HG03135 (cell line): ENCODE data around the gene SPIRE1.
"Not testable (repeated sequence)": the region's sequence is repeated elsewhere in the genome, so short reads cannot be mapped to it uniquely, and the experiment has no call there.

Source experiments
- ATAC-seq: cut with Tn5 transposase; IDR thresholded peaks from one replicate; pipeline ENCODE4 v1.9.1; 2021; ENCODE audit warnings: mild to moderate bottlenecking, moderate library complexity; ENCODE audit not compliant: unreplicated experiment

Gene SPIRE1

GRCh38 chr18:12423393-12423792 lies 234.5 kb downstream of the SPIRE1 start:
- ATAC-seq = no peak

GRCh38 chr18:12422936-12423335 lies 235.0 kb downstream of the SPIRE1 start:
- no peak for ATAC-seq

- no peak for ATAC-seq
Measured at GRCh38 chr18:12421732-12422131, 236.2 kb downstream of the SPIRE1 start.

- no peak for ATAC-seq
Measured at GRCh38 chr18:12420821-12421421, 237.0 kb downstream of the SPIRE1 start.

GRCh38 chr18:12417687-12418086 lies 240.2 kb downstream of the SPIRE1 start:
- no peak for ATAC-seq

GRCh38 chr18:12416098-12416729 lies 241.7 kb downstream of the SPIRE1 start:
- no peak for ATAC-seq

GRCh38 chr18:12411456-12411855 lies 246.5 kb downstream of the SPIRE1 start:
- ATAC-seq = no peak

GRCh38 chr18:12410747-12411146 lies 247.2 kb downstream of the SPIRE1 start:
- ATAC-seq = not testable (repeated sequence)

- no peak for ATAC-seq
Measured at GRCh38 chr18:12410081-12410481, 247.8 kb downstream of the SPIRE1 start.

GRCh38 chr18:12409469-12409868 lies 248.4 kb downstream of the SPIRE1 start:
- no peak for ATAC-seq

GRCh38 chr18:12408247-12408869 lies 249.5 kb downstream of the SPIRE1 start:
- peak; percentile 21 for ATAC-seq

- no peak for ATAC-seq
Measured at GRCh38 chr18:12406371-12407111, 251.4 kb downstream of the SPIRE1 start.

GRCh38 chr18:12405066-12405465 lies 252.8 kb downstream of the SPIRE1 start:
- no peak for ATAC-seq

- ATAC-seq = no peak
Measured at GRCh38 chr18:12403601-12404506, 254.1 kb downstream of the SPIRE1 start.

GRCh38 chr18:12401881-12402280 lies 256.0 kb downstream of the SPIRE1 start:
- ATAC-seq = no peak

- no peak for ATAC-seq
Measured at GRCh38 chr18:12399231-12399630, 258.7 kb downstream of the SPIRE1 start.

- no peak for ATAC-seq
Measured at GRCh38 chr18:12398625-12399024, 259.3 kb downstream of the SPIRE1 start.

- ATAC-seq = no peak
Measured at GRCh38 chr18:12397793-12398192, 260.1 kb downstream of the SPIRE1 start.

- ATAC-seq = no peak
Measured at GRCh38 chr18:12397254-12397653, 260.7 kb downstream of the SPIRE1 start.
